ENCODE data around the gene STAG1. TPM values are rescaled to one million over a fixed set of nuclear protein-coding genes. Genes with fewer than 3 reads are reported as not detected.
"Not testable (repeated sequence)": the region's sequence is repeated elsewhere in the genome, so short reads cannot be mapped to it uniquely, and the experiment has no call there.

Gene STAG1
- total RNA-seq, 1 experiment from 2014 or later: 19.2 TPM

GRCh38 chr3:136503056-136503455, 249.1 kb downstream of the STAG1 start:
- in situ Hi-C loops (cut with HindIII; ENCODE audit: low pct_unique_long_range_greater_than_20kb, low sequenced_read_pairs): no loop called here
- DNase-seq (ENCODE audit: low read depth): no peak

GRCh38 chr3:136498919-136499447, 253.2 kb downstream of the STAG1 start:
- in situ Hi-C loops (cut with HindIII; ENCODE audit: low pct_unique_long_range_greater_than_20kb, low sequenced_read_pairs): no loop called here
- DNase-seq (ENCODE audit: low read depth): no peak

GRCh38 chr3:136495213-136495612, 257.0 kb downstream of the STAG1 start:
- in situ Hi-C loops (cut with HindIII; ENCODE audit: low pct_unique_long_range_greater_than_20kb, low sequenced_read_pairs): no loop called here

GRCh38 chr3:136490646-136491405, 261.4 kb downstream of the STAG1 start:
- no peak for DNase-seq (ENCODE audit: low read depth)
- in situ Hi-C loops (cut with HindIII; ENCODE audit: low pct_unique_long_range_greater_than_20kb, low sequenced_read_pairs): no loop called here

More at GRCh38 chr3:136495213-136495612, 257.0 kb downstream of the STAG1 start:
- DNase-seq (ENCODE audit: low read depth): no peak

GRCh38 chr3:136485777-136486176, 266.4 kb downstream of the STAG1 start:
- in situ Hi-C loops (cut with HindIII; ENCODE audit: low pct_unique_long_range_greater_than_20kb, low sequenced_read_pairs): no loop called here
- DNase-seq (ENCODE audit: low read depth): no peak

GRCh38 chr3:136476280-136476679, 275.9 kb downstream of the STAG1 start:
- no peak for DNase-seq (ENCODE audit: low read depth)
- in situ Hi-C loops (cut with HindIII; ENCODE audit: low pct_unique_long_range_greater_than_20kb, low sequenced_read_pairs): no loop called here

GRCh38 chr3:136474876-136475275, 277.3 kb downstream of the STAG1 start:
- in situ Hi-C loops (cut with HindIII; ENCODE audit: low pct_unique_long_range_greater_than_20kb, low sequenced_read_pairs); DNase-seq (ENCODE audit: low read depth): not testable (repeated sequence)

GRCh38 chr3:136473716-136474326, 278.4 kb downstream of the STAG1 start:
- in situ Hi-C loops (cut with HindIII; ENCODE audit: low pct_unique_long_range_greater_than_20kb, low sequenced_read_pairs): no loop called here
- no peak for DNase-seq (ENCODE audit: low read depth)

- in situ Hi-C loops (cut with HindIII; ENCODE audit: low pct_unique_long_range_greater_than_20kb, low sequenced_read_pairs): no loop called here
- DNase-seq (ENCODE audit: low read depth): no peak
Measured at GRCh38 chr3:136465296-136465695, 286.9 kb downstream of the STAG1 start.

- no peak for DNase-seq (ENCODE audit: low read depth)
- in situ Hi-C loops (cut with HindIII; ENCODE audit: low pct_unique_long_range_greater_than_20kb, low sequenced_read_pairs): no loop called here
Measured at GRCh38 chr3:136464502-136464901, 287.7 kb downstream of the STAG1 start.

- no peak for DNase-seq (ENCODE audit: low read depth)
- in situ Hi-C loops (cut with HindIII; ENCODE audit: low pct_unique_long_range_greater_than_20kb, low sequenced_read_pairs): no loop called here
Measured at GRCh38 chr3:136463170-136463569, 289.0 kb downstream of the STAG1 start.

GRCh38 chr3:136457793-136458192, 294.4 kb downstream of the STAG1 start:
- no peak for DNase-seq (ENCODE audit: low read depth)
- in situ Hi-C loops (cut with HindIII; ENCODE audit: low pct_unique_long_range_greater_than_20kb, low sequenced_read_pairs): no loop called here

- no peak for DNase-seq (ENCODE audit: low read depth)
- in situ Hi-C loops (cut with HindIII; ENCODE audit: low pct_unique_long_range_greater_than_20kb, low sequenced_read_pairs): no loop called here
Measured at GRCh38 chr3:136456196-136456595, 296.0 kb downstream of the STAG1 start.

- in situ Hi-C loops (cut with HindIII; ENCODE audit: low pct_unique_long_range_greater_than_20kb, low sequenced_read_pairs): no loop called here
- no peak for DNase-seq (ENCODE audit: low read depth)
Measured at GRCh38 chr3:136444581-136444980, 307.6 kb downstream of the STAG1 start.

GRCh38 chr3:136437043-136437442, 315.1 kb downstream of the STAG1 start:
- in situ Hi-C loops (cut with HindIII; ENCODE audit: low pct_unique_long_range_greater_than_20kb, low sequenced_read_pairs): no loop called here
- no peak for DNase-seq (ENCODE audit: low read depth)

- in situ Hi-C loops (cut with HindIII; ENCODE audit: low pct_unique_long_range_greater_than_20kb, low sequenced_read_pairs): no loop called here
- DNase-seq (ENCODE audit: low read depth): no peak
Measured at GRCh38 chr3:136434429-136434828, 317.7 kb downstream of the STAG1 start.

- DNase-seq (ENCODE audit: low read depth): no peak
- in situ Hi-C loops (cut with HindIII; ENCODE audit: low pct_unique_long_range_greater_than_20kb, low sequenced_read_pairs): no loop called here
Measured at GRCh38 chr3:136432685-136433084, 319.5 kb downstream of the STAG1 start.

GRCh38 chr3:136428167-136428566, 324.0 kb downstream of the STAG1 start:
- in situ Hi-C loops (cut with HindIII; ENCODE audit: low pct_unique_long_range_greater_than_20kb, low sequenced_read_pairs): no loop called here
- DNase-seq (ENCODE audit: low read depth): no peak

- no peak for DNase-seq (ENCODE audit: low read depth)
- in situ Hi-C loops (cut with HindIII; ENCODE audit: low pct_unique_long_range_greater_than_20kb, low sequenced_read_pairs): no loop called here
Measured at GRCh38 chr3:136427236-136427635, 324.9 kb downstream of the STAG1 start.

- in situ Hi-C loops (cut with HindIII; ENCODE audit: low pct_unique_long_range_greater_than_20kb, low sequenced_read_pairs): no loop called here
- DNase-seq (ENCODE audit: low read depth): no peak
Measured at GRCh38 chr3:136414476-136414875, 337.7 kb downstream of the STAG1 start.
